Measurements from ENCODE around the gene SRRM5. TPM values are rescaled to one million over a fixed set of nuclear protein-coding genes. Genes with fewer than 3 reads are reported as not detected.

Gene SRRM5
- total RNA-seq (2014; rRNA removed; shearing (Covaris generic)), result not detected in 2 replicates
- 0.12 and 0.23 TPM in 2 replicates for polyA plus RNA-seq (2015; cell fraction: cytosol; rRNA removed)
- polyA plus RNA-seq (2015; cell fraction: nucleus; rRNA removed), result 0.59 and 0.91 TPM in 2 replicates

GRCh38 chr19:43611788-43612187 lies at the start of gene SRRM5:
Gene SRRM5 (plus strand): TSS chr19:43612088. CDS start chr19:43612122, 34 bp downstream.
- in situ Hi-C loops (cut with HindIII; ENCODE audit: low pct_unique_long_range_greater_than_20kb, low sequenced_read_pairs), result no loop called here
- no peak for DNase-seq (ENCODE audit: low read depth, low spot score)

- in situ Hi-C loops (cut with HindIII; ENCODE audit: low pct_unique_long_range_greater_than_20kb, low sequenced_read_pairs), result no loop called here
- DNase-seq (ENCODE audit: low read depth, low spot score), result no peak
Observed at GRCh38 chr19:43562226-43562697, 49.6 kb upstream of the SRRM5 start.

GRCh38 chr19:43562698-43563241 lies 49.1 kb upstream of the SRRM5 start:
- no peak for DNase-seq (ENCODE audit: low read depth, low spot score)
- in situ Hi-C loops (cut with HindIII; ENCODE audit: low pct_unique_long_range_greater_than_20kb, low sequenced_read_pairs), result no loop called here

- DNase-seq (ENCODE audit: low read depth, low spot score), result no peak
- in situ Hi-C loops (cut with HindIII; ENCODE audit: low pct_unique_long_range_greater_than_20kb, low sequenced_read_pairs), result no loop called here
Observed at GRCh38 chr19:43563816-43564457, 48.0 kb upstream of the SRRM5 start.

- in situ Hi-C loops (cut with HindIII; ENCODE audit: low pct_unique_long_range_greater_than_20kb, low sequenced_read_pairs), result no loop called here
- DNase-seq (ENCODE audit: low read depth, low spot score), result no peak
Observed at GRCh38 chr19:43564800-43565199, 47.1 kb upstream of the SRRM5 start.

- in situ Hi-C loops (cut with HindIII; ENCODE audit: low pct_unique_long_range_greater_than_20kb, low sequenced_read_pairs), result no loop called here
- no peak for DNase-seq (ENCODE audit: low read depth, low spot score)
Observed at GRCh38 chr19:43569657-43570056, 42.2 kb upstream of the SRRM5 start.

GRCh38 chr19:43570174-43570791 lies 41.6 kb upstream of the SRRM5 start:
- no peak for DNase-seq (ENCODE audit: low read depth, low spot score)
- in situ Hi-C loops (cut with HindIII; ENCODE audit: low pct_unique_long_range_greater_than_20kb, low sequenced_read_pairs), result no loop called here

- in situ Hi-C loops (cut with HindIII; ENCODE audit: low pct_unique_long_range_greater_than_20kb, low sequenced_read_pairs), result no loop called here
- no peak for DNase-seq (ENCODE audit: low read depth, low spot score)
Observed at GRCh38 chr19:43572171-43572588, 39.7 kb upstream of the SRRM5 start.

- in situ Hi-C loops (cut with HindIII; ENCODE audit: low pct_unique_long_range_greater_than_20kb, low sequenced_read_pairs), result no loop called here
Observed at GRCh38 chr19:43574424-43575155, 37.3 kb upstream of the SRRM5 start.

GRCh38 chr19:43575156-43575950 lies 36.5 kb upstream of the SRRM5 start, which contains the start of the genes PINLYP and XRCC1:
Gene PINLYP (plus strand): TSS chr19:43575801. CDS start chr19:43577192, 1,391 bp downstream.
Gene XRCC1 (minus strand): TSS chr19:43575527. CDS start chr19:43575458, 69 bp downstream.
- in situ Hi-C loops (cut with HindIII; ENCODE audit: low pct_unique_long_range_greater_than_20kb, low sequenced_read_pairs), result no loop called here

More at GRCh38 chr19:43574424-43575155, 37.3 kb upstream of the SRRM5 start:
- no peak for DNase-seq (ENCODE audit: low read depth, low spot score)

GRCh38 chr19:43575955-43576878 lies 35.7 kb upstream of the SRRM5 start:
- no peak for DNase-seq (ENCODE audit: low read depth, low spot score)
- in situ Hi-C loops (cut with HindIII; ENCODE audit: low pct_unique_long_range_greater_than_20kb, low sequenced_read_pairs), result no loop called here

More at GRCh38 chr19:43575156-43575950, 36.5 kb upstream of the SRRM5 start, which contains the start of the genes PINLYP and XRCC1:
- peak; percentile 99 for DNase-seq (ENCODE audit: low read depth, low spot score)

GRCh38 chr19:43578787-43579186 lies 33.1 kb upstream of the SRRM5 start:
- DNase-seq (ENCODE audit: low read depth, low spot score), result no peak
- in situ Hi-C loops (cut with HindIII; ENCODE audit: low pct_unique_long_range_greater_than_20kb, low sequenced_read_pairs), result no loop called here

- in situ Hi-C loops (cut with HindIII; ENCODE audit: low pct_unique_long_range_greater_than_20kb, low sequenced_read_pairs), result no loop called here
- no peak for DNase-seq (ENCODE audit: low read depth, low spot score)
Observed at GRCh38 chr19:43581467-43581866, 30.4 kb upstream of the SRRM5 start.

- DNase-seq (ENCODE audit: low read depth, low spot score), result no peak
- in situ Hi-C loops (cut with HindIII; ENCODE audit: low pct_unique_long_range_greater_than_20kb, low sequenced_read_pairs), result no loop called here
Observed at GRCh38 chr19:43582495-43582894, 29.4 kb upstream of the SRRM5 start.

- no peak for DNase-seq (ENCODE audit: low read depth, low spot score)
- in situ Hi-C loops (cut with HindIII; ENCODE audit: low pct_unique_long_range_greater_than_20kb, low sequenced_read_pairs), result no loop called here
Observed at GRCh38 chr19:43584484-43584883, 27.4 kb upstream of the SRRM5 start.

- in situ Hi-C loops (cut with HindIII; ENCODE audit: low pct_unique_long_range_greater_than_20kb, low sequenced_read_pairs), result no loop called here
- no peak for DNase-seq (ENCODE audit: low read depth, low spot score)
Observed at GRCh38 chr19:43586346-43586745, 25.5 kb upstream of the SRRM5 start.

All from SK-MEL-5 (cell line).